ENCODE data around the gene PLCB1. TPM values are rescaled to one million over a fixed set of nuclear protein-coding genes. Genes with fewer than 3 reads are reported as not detected.

Gene PLCB1
- total and polyA plus RNA-seq, 2 of the 4 experiments (the other 2 are of a cell fraction) = 5.6 to 16.1 TPM

DNA sequence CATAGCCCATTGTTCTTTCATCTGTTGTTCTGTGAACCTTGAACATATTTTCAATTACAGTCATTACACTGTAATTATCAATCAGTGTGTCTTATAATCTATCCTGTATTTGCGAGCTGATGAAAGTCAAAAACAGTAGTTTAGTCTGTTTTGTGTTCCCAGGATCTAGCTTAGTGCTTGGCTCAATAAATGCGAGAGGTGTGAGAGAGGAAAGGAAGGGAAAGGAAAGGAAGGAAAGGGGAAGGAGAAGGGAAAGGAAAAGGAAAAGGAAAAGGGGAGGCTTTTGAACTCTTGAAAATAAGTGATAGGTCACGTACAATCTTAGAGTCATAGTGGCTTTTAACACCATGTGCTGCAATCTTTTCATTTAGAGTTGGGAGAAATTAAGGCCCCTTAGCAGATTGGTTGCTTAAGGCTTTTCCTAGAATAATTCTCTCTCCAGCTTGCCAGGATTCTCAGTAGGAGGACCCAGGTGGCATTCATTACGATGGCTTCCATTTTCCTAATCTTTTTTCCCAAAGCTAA lies 503.0 kb downstream of the PLCB1 start:
- WGBS, 2 experiments (ENCODE audit: extremely low coverage in 2 of 2, insufficient read length in 1 of 2) = 90 to 100% methylated on average over 1 to 2 of the region's 4 CpGs
- no TSS peak for BruUV-seq (replicated peaks)
- CTCF ChIA-PET = no interaction called here

More for the DNA sequence above, 503.0 kb downstream of the PLCB1 start:
- Histone ChIP-seq H3K27me3 (ENCODE audit: control insufficient read depth, insufficient read depth, low read length) (no peaks in the 10 kb centered on the region), H3K36me3 (ENCODE audit: control insufficient read depth, insufficient read depth, low read length) (no peaks in the 10 kb centered on the region), H3K56ac (ENCODE audit: extremely low read depth, insufficient read depth, low read length) (no peak overlapping the region), H2AK5ac (ENCODE audit: low read depth, low read length) (no peak overlapping the region), H4K8ac (ENCODE audit: low read depth in 2 of 2, low read length in 2 of 2) (no peak overlapping the region), H4K20me1 (ENCODE audit: insufficient read depth, low read length) (no peaks in the 10 kb centered on the region), H3K9me3 (ENCODE audit: control insufficient read depth, insufficient read depth, low read length) (no peaks in the 10 kb centered on the region), H3K23ac (ENCODE audit: low read depth, low read length) (no peak overlapping the region), H3K27ac (ENCODE audit: insufficient read depth, low read length) (no peak overlapping the region), H4K5ac (ENCODE audit: low read depth, low read length) (no peak overlapping the region), H2BK20ac (ENCODE audit: low read depth, low read length) (no peak overlapping the region), H3K4me3 (ENCODE audit: insufficient read depth, low read depth, low read length) (no peak overlapping the region), H2BK5ac (ENCODE audit: low read depth, low read length, poor library complexity, severe bottlenecking) (no peak overlapping the region), H3K14ac (replicated peaks; ENCODE audit: low read depth, low read length) (no peak overlapping the region), H2AFZ (replicated peaks; ENCODE audit: low read length, poor library complexity) (no peak overlapping the region), H4K91ac (ENCODE audit: insufficient read depth, low read depth, low read length) (no peak overlapping the region), H3K18ac (ENCODE audit: low read depth, low read length) (no peak overlapping the region), H3K79me1 (ENCODE audit: low read depth in 1 of 2, low read length in 2 of 2) (no peaks in the 10 kb centered on the region; a peak in 2 of 4 replicates), H3K9me1 (ENCODE audit: insufficient read depth, low read length) (no peaks in the 10 kb centered on the region; the same call in 1 of the 2 replicates), H3K4me1 (ENCODE audit: control insufficient read depth, insufficient read depth, low read length) (no peaks in the 10 kb centered on the region; the same call in 1 of the 2 replicates), H3K9ac (ENCODE audit: low read depth, low read length) (no peak overlapping the region), H2BK15ac (ENCODE audit: low read depth, low read length) (no peak overlapping the region), H3K4ac (ENCODE audit: low read depth, low read length) (no peak overlapping the region), H2AK9ac (replicated peaks; ENCODE audit: low read depth, low read length, poor library complexity) (no peak overlapping the region), H2BK120ac (ENCODE audit: low read depth, low read length) (no peak overlapping the region), H3K4me2 (ENCODE audit: low read depth, low read length) (no peak overlapping the region)
- dilution Hi-C loops (cut with HindIII; ENCODE audit: low sequenced_read_pairs, unreplicated experiment) (no loop called here), in situ Hi-C loops (cut with MboI; ENCODE audit: low sequenced_read_pairs) (no loop called here), intact Hi-C loops (cut with micrococcal nuclease) (no loop called here)
- POLR2A ChIA-PET (ENCODE audit: unreplicated experiment) = no interaction called here
- TF ChIP-seq MAFK (IDR thresholded peaks at IDR 0.05; ENCODE audit: low read depth, low read length) (no peak), MXI1 (IDR thresholded peaks at IDR 0.05; ENCODE audit: borderline replicate concordance, low read depth, low read length) (no peak), NFE2L2 (IDR thresholded peaks at IDR 0.05; ENCODE audit: low read depth, low read length) (no peak), RCOR1 (IDR thresholded peaks at IDR 0.05; ENCODE audit: insufficient replicate concordance, low read length) (no peak), BHLHE40 (IDR thresholded peaks at IDR 0.05; ENCODE audit: low read depth, low read length) (no peak), SMC3 (IDR thresholded peaks at IDR 0.05; ENCODE audit: low read depth, low read length) (no peak), FOS (IDR thresholded peaks at IDR 0.05; ENCODE audit: low read depth, low read length) (no peak), CEBPB (IDR thresholded peaks at IDR 0.05; ENCODE audit: low read depth, low read length) (no peak), CHD1 (IDR thresholded peaks at IDR 0.05; ENCODE audit: low read depth, low read length) (no peak), POLR2A (IDR thresholded peaks at IDR 0.05; ENCODE audit: low read depth, low read length) (no peak), MAZ (IDR thresholded peaks at IDR 0.05; ENCODE audit: borderline replicate concordance, low read depth, low read length) (no peak), RAD21 (IDR thresholded peaks at IDR 0.05; ENCODE audit: low read length) (no peak), RFX5 (IDR thresholded peaks at IDR 0.05; ENCODE audit: low read depth, low read length) (no peak)
- TF ChIP-seq, protein P1, sequence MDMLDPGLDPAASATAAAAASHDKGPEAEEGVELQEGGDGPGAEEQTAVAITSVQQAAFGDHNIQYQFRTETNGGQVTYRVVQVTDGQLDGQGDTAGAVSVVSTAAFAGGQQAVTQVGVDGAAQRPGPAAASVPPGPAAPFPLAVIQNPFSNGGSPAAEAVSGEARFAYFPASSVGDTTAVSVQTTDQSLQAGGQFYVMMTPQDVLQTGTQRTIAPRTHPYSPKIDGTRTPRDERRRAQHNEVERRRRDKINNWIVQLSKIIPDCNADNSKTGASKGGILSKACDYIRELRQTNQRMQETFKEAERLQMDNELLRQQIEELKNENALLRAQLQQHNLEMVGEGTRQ (IDR thresholded peaks at IDR 0.05; ENCODE audit: low read depth, low read length) = no peak
- TF ChIP-seq, protein P2, sequence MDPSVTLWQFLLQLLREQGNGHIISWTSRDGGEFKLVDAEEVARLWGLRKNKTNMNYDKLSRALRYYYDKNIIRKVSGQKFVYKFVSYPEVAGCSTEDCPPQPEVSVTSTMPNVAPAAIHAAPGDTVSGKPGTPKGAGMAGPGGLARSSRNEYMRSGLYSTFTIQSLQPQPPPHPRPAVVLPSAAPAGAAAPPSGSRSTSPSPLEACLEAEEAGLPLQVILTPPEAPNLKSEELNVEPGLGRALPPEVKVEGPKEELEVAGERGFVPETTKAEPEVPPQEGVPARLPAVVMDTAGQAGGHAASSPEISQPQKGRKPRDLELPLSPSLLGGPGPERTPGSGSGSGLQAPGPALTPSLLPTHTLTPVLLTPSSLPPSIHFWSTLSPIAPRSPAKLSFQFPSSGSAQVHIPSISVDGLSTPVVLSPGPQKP (IDR thresholded peaks at IDR 0.05; ENCODE audit: borderline replicate concordance, low read depth, low read length) = no peak
- TF ChIP-seq, protein P3, sequence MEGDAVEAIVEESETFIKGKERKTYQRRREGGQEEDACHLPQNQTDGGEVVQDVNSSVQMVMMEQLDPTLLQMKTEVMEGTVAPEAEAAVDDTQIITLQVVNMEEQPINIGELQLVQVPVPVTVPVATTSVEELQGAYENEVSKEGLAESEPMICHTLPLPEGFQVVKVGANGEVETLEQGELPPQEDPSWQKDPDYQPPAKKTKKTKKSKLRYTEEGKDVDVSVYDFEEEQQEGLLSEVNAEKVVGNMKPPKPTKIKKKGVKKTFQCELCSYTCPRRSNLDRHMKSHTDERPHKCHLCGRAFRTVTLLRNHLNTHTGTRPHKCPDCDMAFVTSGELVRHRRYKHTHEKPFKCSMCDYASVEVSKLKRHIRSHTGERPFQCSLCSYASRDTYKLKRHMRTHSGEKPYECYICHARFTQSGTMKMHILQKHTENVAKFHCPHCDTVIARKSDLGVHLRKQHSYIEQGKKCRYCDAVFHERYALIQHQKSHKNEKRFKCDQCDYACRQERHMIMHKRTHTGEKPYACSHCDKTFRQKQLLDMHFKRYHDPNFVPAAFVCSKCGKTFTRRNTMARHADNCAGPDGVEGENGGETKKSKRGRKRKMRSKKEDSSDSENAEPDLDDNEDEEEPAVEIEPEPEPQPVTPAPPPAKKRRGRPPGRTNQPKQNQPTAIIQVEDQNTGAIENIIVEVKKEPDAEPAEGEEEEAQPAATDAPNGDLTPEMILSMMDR (conservative IDR thresholded peaks at IDR 0.05; ENCODE audit: low read depth, low read length) = no peak
- DNase-seq (no peak), ATAC-seq (ENCODE audit: low read depth) (no peak)
